Measurements from ENCODE around the gene MDFI. TPM values are rescaled to one million over a fixed set of nuclear protein-coding genes. Genes with fewer than 3 reads are reported as not detected.

The MDFI gene
- total RNA-seq, 1 donor from 2014 or later = 149 TPM

DNA sequence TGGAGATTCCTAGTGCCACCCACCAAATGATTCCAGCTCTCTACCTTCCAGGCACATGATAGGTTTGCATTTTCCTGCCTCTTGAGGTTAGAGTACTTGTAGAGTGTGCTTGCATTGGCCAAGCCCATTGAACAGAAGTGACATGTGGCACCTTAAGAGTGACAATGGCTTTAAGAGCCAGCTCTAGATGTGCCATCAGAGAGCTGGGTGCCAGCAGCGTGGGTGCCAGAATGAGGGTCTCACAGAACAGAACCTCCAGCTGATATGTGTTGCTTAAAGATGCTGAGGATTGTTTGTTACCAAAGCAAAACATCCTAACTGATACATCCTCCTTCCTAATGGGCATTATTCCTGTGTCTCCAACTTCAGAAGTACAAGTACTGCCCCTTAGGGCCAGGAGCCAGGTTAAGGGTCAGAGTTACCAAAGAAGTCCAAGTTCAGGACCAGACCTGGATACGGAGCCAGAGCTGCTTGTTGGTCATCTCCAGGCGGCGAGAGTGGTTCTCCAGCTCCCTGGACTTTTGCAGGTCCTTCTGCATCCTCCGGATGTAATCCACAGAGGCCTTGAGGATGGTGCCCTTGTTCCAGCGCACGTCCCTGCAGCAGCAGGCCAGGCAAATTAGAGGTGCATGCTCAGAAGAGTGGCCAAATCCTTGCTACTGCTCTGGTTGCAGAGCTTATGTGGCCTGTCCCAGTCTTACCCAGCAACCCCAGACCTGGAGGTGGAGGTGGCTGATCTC lies 47.5 kb downstream of the MDFI start:
- Mint-ChIP-seq H3K27me3 (ENCODE audit: low read depth) (peaks cover 5% of the 10 kb centered on the region), H3K36me3 (no peaks in the 10 kb centered on the region), H3K4me1 (peaks cover 14% of the 10 kb centered on the region), H3K27ac (no peak overlapping the region), H3K9me3 (no peaks in the 10 kb centered on the region), H3K4me3 (no peak overlapping the region)
- DNase-seq (ENCODE audit: low spot score in 2 of 2, unreplicated experiment in 2 of 2) = no peak
- TF ChIP-seq, protein P1, sequence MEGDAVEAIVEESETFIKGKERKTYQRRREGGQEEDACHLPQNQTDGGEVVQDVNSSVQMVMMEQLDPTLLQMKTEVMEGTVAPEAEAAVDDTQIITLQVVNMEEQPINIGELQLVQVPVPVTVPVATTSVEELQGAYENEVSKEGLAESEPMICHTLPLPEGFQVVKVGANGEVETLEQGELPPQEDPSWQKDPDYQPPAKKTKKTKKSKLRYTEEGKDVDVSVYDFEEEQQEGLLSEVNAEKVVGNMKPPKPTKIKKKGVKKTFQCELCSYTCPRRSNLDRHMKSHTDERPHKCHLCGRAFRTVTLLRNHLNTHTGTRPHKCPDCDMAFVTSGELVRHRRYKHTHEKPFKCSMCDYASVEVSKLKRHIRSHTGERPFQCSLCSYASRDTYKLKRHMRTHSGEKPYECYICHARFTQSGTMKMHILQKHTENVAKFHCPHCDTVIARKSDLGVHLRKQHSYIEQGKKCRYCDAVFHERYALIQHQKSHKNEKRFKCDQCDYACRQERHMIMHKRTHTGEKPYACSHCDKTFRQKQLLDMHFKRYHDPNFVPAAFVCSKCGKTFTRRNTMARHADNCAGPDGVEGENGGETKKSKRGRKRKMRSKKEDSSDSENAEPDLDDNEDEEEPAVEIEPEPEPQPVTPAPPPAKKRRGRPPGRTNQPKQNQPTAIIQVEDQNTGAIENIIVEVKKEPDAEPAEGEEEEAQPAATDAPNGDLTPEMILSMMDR (IDR thresholded peaks at IDR 0.05; ENCODE audit: unreplicated experiment) = no peak

DNA sequence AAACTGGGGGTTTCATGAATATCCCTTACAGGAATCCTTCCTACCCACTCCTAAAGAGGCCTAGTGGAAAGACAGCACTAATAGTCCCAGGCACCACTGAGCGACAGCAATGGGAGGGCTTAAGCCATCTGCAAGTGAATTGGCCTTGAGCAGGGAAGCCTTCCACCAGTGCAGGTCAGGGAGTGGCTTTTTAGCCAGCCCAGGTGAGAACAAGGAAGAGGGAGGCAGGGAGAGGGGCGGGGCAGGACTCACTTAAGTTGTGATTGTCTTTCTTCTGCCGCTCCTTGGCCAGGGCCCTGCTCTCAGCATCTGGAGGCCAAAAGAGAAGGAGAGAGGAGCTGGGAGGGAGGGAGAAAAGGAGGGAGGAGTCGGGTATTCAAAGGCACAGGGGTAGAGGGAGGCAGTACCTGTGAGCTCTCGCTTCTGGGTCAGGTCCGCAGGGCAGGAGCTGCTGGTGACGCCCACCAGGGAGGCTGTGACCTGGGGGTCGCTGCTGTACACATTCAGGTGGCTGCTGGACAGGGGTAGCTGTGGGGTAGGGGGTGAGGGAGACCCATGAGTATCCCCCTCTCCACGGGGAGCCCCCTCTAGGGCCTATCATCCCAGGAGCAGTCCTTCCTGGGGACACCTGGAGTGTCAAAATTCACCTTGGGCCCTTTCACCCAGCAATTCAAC lies 49.4 kb downstream of the MDFI start:
- no peaks in the 10 kb centered on the region for H3K9me3 Mint-ChIP-seq
- peaks cover 6% of the 10 kb centered on the region for H3K4me1 Mint-ChIP-seq
- H3K4me3 Mint-ChIP-seq = no peak overlapping the region
- no peak for DNase-seq (ENCODE audit: low spot score in 2 of 2, unreplicated experiment in 2 of 2)
- no peak overlapping the region for H3K27ac Mint-ChIP-seq
- peaks cover 5% of the 10 kb centered on the region for H3K27me3 Mint-ChIP-seq (ENCODE audit: low read depth)
- TF ChIP-seq, protein P1 (IDR thresholded peaks at IDR 0.05; ENCODE audit: unreplicated experiment) = no peak
- H3K36me3 Mint-ChIP-seq = no peaks in the 10 kb centered on the region

DNA sequence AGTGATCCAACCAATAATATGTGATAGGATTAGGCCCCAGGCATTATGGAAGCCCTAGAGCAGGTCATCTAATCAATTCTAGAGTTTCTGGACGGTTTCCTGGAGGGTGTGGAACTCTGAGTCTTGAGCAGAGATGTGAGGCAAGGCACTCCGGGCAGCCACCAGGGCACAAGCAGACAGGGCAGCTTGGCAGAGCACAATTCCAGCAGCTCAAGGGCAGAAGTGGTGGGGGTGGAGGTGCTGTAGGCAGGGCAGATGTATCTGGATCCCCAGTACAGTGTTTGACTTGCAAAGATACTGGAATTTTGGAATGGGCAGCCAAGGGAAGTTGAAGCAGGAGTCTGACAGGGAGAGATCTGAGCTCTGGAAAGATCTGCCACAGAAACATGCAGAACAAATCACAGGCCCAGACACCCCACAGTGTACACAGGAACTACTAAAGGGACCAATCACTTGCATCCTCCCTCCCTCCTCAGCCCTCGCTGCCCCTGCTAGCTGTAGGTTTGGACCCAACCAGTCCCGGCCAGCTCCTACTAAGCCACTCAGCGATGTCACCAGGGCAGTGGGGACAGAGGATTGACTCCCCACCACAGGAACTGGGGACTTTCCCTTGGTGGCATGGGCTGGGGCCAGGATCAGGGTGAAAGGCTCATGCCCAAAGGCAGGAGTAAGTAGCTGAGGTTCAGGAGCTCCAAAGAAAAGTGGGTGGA lies 50.1 kb downstream of the MDFI start:
- no peak overlapping the region for H3K27ac Mint-ChIP-seq
- H3K9me3 Mint-ChIP-seq = no peaks in the 10 kb centered on the region
- H3K4me1 Mint-ChIP-seq = peaks cover 4% of the 10 kb centered on the region
- no peaks in the 10 kb centered on the region for H3K36me3 Mint-ChIP-seq
- TF ChIP-seq, protein P1 (IDR thresholded peaks at IDR 0.05; ENCODE audit: unreplicated experiment) = no peak
- no peak for DNase-seq (ENCODE audit: low spot score in 2 of 2, unreplicated experiment in 2 of 2)
- no peak overlapping the region for H3K4me3 Mint-ChIP-seq
- H3K27me3 Mint-ChIP-seq (ENCODE audit: low read depth) = peaks cover 5% of the 10 kb centered on the region

DNA sequence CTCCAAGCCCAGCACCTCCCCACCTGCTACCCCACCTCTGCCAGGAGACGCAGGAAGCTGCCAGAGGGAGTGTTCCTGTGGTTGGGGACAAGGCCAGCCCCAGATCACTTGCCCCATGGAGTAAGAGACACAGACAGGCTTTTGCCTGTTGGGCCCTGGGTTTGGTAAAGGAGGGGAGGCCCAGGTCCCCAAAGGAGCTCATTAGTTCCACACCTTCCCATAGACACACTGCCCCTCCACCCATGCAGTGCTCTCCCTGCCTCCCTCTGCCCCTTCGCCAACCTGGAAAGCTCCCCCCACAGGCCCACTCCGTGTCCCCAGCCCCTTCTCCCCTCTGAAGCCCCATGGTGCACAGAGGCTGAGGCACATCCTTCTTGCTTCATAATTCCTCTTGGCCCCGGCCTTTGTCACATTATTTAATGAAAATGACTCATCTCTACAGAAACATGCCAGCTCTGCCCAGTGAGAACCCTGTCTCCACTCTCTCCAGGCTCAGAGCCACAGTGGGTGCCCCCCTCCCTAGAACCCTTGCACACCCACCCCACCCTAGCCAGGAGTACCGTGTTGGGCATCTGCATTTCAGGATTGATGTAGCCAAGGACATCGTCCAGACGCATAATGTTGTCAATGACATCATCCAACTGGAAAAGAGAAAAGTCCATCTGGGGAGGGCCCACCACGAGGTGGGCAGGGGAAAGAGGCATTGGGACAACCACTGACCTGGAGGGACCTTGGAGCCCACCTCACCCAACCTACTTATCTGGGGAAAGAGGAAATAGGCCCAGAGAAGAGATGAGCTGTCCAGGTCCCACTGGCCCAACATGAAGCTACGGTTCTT lies 51.1 kb downstream of the MDFI start:
- Mint-ChIP-seq H3K27me3 (ENCODE audit: low read depth) (peaks cover 3% of the 10 kb centered on the region), H3K36me3 (no peaks in the 10 kb centered on the region), H3K4me3 (no peak overlapping the region), H3K9me3 (no peaks in the 10 kb centered on the region), H3K4me1 (no peaks in the 10 kb centered on the region), H3K27ac (no peak overlapping the region)
- TF ChIP-seq, protein P1 (IDR thresholded peaks at IDR 0.05; ENCODE audit: unreplicated experiment) = no peak
- DNase-seq (ENCODE audit: low spot score in 2 of 2, unreplicated experiment in 2 of 2) = no peak
